T-helper 9 cell (primary cell): ENCODE results near the gene PPIP5K1.
"Not testable (repeated sequence)": the region's sequence is repeated elsewhere in the genome, so short reads cannot be mapped to it uniquely, and the experiment has no call there.

Experiments used
- DNase-seq: peaks from one replicate; pipeline ENCODE4 v3.0.0-alpha.2; 2020
- total RNA-seq, 2 donors: gene quantifications; one replicate each; lab custom pipeline; 2026; lab: John Stamatoyannopoulos, UW

The PPIP5K1 gene
- 8.0 to 8.7 reads per million in 2 donors for total RNA-seq

DNA sequence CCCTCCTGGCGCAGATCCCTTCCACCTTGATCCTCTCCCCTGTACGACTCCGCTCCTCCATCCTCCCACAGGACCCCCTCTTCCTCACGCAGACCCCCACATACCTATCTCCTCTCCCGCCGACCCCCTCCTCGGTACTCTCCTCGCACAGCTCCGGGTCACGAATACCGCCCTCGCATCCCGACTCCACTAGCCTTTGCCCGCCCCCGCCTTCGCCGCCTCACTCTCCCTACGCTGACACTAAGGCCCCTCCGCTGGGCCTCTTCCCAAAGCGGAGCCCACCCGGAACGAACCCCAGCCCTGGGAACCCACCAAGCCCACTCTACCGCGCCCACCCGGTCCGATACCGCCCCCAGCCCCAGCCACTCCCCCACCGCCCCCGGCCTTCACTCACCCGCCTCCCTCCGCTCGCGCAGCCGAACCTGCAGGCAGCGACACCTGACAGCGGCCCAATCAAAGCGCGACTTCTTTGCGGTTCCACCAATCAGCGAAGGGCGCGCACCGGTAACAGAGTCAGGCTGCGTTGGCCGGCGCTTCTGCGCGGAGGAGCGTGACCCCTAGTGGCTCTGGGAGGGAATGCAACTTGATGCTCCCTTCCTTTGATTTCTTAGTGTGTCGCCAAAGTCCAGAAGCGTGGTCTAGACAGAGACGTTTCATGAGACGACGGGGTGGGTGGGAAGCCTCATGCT lies at the start of gene PPIP5K1:
Gene PPIP5K1 (minus strand): TSS at position 431 of the 689 bp plus-strand sequence. CDS start 5,704 bp downstream, outside the sequence.
- not testable (repeated sequence) for DNase-seq

DNA sequence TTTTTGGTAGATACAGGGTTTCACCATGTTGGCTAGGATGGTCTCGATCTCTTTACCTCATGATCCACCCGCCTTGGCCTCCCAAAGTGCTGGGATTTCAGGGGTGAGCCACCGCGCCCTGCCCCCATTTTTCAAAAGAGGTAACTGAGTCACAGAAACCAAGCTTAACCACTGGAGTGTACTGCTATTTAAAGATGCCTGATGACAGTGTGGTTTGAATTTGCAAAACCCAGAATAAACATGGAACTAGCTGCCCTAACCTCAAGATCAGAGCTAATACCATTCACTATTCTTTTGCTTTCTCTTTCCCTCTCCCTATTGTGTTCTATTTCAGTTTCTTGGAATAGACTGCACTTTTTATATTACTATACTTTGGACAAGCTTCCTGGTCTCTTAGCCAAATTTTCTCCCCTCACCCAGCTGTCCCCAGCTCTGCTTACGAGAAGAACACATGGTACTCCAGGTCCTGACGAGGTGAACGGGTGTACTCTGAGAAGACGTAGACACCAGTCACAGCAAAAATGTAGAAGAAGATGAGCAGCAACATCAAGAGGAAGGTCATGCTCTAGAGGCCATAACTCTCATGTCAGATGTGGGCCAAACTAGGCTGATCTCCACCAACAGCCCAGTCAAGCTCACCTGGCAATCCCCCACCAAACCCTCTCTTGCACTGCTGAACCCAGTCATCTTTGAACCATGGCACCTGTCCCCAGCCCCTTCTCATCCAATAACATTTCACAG lies 48.6 kb upstream of the PPIP5K1 start:
- not testable (repeated sequence) for DNase-seq

DNA sequence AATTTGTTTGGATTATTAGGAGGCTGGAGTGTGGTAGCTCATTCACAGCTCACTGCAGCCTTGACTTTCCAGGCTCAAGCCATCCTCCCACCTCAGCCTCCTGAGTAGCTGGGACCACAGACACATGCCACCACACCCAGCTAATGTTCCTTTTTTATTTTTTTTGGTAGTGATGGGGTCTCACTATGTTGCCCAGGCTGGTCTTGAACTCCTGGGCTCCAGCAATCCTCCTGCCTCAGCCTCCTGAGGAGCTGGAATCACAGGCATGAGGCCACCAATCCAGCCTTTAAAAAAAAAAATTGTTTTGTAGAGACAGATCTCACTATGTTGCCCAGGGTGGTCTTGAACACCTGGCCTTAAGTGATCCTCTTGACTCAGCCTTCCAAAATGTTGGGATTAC lies 36.9 kb upstream of the PPIP5K1 start:
- DNase-seq, result not testable (repeated sequence)

DNA sequence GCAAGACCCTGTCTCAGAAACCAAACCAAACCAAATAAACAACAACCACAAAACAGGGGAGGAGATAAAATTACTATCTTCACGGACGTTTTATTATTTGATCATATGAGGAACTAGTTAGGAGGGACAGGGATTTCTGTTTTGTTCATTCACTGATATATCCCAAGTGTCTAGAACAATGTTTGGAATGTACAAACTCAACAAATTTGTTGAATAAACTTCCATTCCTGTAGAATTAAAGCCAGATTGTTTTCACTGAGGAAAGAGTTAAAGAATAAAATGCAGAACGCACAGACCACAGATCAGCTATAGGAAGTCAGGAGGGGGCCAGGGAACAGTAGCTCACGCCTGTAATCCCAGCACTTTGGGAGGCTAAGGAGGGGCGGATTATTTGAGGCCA lies 35.1 kb upstream of the PPIP5K1 start:
- no peak for DNase-seq

DNA sequence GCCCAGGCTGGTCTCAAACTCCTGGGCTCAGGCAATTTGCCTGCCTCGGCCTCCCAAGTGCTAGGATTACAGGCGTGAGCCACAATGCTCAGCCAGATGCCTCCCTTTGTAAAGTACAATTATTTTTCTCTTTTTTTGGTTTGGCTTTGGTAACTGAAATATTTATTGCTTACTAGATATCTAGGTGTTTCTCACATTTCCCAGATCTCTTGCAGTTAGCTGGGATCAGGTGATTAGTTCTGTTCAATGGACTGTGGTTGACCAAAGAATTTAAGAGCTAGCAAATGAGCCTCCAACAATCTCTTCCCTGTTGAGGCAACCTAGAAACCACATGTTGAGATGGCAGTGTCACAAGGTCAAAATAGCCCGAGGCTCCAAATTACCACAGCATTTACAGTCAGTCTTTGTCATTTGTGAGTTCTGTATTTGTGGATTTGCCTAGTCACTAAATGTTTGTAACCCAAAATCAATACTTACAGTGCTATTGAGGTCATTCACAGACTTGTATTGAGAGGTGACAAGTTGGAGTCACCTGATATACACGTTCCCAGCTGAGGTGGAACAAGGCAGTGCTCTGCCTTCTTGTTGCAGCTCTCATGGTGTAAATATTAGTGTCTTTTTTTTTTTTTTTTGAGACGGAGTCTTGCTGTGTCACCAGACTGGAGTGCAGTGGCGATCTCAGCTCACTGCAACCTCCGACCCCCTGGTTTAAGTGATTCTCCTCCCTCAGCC lies 32.2 kb upstream of the PPIP5K1 start:
- DNase-seq, result not testable (repeated sequence)

DNA sequence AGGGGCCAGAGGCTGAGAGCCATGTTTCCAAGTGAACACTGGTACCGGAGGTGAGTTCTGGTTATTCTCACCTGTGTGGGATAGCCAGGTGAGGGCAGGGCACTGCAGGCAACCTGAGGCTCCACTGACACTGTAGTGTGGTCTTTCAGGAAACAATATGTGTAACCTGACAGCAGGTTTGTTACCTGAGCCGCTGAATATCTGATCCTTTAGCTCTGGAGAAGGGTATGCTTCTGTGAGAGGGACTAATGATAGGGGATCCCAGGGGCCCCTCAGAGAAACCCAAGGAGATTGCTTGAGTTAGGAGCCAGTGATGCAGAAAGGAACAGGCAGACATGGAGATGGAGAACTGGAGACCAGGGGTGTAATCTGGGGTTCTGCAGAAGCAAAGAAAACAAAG lies 28.7 kb upstream of the PPIP5K1 start, which contains the start of gene STRC:
Gene STRC (minus strand): TSS at position 101 of the 400 bp plus-strand sequence. CDS start 78 bp downstream, at position 23.
- not testable (repeated sequence) for DNase-seq

DNA sequence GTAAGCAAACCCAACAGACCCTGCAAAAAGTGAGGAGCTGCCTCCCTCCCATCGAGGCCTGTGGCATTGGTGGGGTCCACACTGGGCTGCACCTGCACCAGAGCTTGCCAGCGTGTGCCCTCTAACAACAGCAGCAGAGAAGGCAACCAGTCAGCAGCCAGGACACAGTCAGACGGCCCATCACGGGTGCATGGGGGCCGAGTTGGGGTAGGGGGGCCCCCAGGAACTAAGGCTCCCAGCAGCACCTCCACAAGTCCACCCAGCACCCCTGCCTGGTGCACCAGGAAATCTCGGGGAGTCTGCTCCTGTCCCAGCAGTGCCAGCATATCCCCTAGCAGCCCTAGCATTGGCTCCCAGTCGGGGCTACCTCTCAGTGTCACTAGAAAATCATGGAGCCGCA lies 27.7 kb upstream of the PPIP5K1 start:
- DNase-seq, result not testable (repeated sequence)

DNA sequence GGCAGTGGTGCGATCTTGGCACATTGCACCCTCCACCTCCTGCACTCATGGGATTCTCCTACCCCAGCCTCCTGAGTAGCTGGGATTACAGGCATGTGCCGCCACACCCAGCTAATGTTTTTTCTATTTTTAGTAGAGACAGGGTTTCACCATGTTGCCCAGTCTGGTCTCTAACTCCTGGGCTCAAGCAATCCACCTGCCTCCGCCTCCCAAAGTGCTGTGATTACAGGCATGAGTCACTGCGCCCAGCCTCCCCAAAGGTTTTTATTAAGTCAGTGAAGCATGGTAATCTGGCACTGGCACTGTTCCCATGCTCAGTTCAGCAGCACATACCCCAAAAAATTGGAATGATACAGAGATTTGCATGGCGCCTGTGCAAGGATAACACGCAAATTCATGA lies 12.2 kb upstream of the PPIP5K1 start:
- DNase-seq, result not testable (repeated sequence)

DNA sequence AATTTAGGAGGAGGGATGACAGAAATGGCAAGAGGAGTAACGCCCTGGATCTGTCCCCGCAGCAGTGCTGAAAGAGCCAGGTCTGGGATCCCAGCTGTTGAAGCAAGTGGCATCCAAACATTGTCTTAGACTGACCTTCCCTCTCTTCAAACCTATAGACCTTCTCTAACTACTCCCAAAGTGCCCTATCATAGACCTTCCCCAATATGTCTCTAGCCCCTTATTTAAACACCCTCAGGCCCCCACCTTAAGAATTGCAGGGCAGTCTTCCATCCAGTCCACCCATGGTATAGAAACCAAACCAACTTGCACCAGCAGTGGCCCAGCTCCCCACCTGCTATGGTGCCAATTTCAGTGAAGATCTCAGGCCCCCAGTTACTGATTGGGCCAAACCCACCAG lies 10.2 kb upstream of the PPIP5K1 start:
- not testable (repeated sequence) for DNase-seq

DNA sequence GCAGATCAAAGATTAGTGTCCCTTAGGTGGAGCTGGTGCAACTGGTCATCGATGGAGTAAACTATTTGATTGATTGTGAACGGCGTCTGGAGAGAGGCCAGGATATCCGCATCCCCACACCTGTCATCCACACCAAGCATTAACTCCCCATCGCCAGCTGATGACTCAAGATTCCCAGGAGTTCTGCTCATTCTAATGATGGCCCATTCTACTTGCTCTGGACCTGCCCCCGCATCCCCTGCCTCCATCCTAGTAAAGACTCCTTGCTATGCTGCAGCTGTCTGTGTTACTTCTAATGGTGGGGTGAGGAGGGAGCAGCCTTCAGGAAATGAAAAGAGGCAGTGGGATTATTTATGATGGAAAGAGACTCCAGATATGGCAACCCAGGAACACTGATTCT lies 9.1 kb upstream of the PPIP5K1 start:
- DNase-seq, result not testable (repeated sequence)

DNA sequence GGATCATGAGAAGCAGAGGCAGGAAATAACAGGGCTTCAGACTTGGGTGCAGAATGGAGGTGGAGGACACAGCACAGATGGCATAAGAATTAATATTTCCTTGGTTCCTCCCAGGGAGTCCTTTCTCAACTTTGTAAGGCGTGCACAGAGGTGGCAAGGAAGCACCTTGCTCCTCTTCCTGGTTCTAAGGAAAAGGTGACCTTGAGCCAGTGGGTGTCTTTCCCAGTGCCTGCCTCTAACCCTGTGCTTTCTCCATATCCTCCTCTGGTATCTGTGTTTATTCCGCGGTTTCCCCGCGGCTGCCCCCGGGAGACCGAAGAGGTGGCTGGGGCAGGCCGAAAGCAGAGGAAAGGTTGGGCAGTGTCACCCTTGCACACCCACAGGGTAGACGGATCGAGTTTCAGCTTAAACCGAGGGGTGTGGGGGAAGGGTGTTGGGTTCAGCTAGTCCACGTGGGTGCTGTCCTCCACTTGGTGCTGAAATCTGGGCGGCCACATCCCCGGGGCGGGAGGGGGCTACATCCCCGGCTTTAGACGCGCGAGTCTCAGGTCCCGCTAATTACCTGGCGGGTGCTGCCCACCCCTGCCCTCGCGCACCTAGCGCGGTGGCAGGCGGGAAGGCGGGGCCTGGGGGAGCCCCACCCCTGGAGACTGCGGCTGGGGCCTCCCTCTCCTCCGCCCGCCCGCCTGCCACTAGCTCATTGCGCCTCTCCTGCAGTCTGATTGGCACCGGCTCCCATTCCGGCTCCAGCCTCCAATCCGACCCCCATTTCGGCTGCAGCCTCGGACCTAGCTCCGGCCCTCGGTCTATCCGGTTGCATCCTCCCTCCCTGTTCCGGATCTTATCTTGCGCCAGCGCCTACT lies 3.6 kb upstream of the PPIP5K1 start, which contains the start of gene CKMT1B:
Gene CKMT1B (plus strand): TSS at position 700 of the 863 bp plus-strand sequence. CDS start 192 bp downstream, outside the sequence.
- not testable (repeated sequence) for DNase-seq

DNA sequence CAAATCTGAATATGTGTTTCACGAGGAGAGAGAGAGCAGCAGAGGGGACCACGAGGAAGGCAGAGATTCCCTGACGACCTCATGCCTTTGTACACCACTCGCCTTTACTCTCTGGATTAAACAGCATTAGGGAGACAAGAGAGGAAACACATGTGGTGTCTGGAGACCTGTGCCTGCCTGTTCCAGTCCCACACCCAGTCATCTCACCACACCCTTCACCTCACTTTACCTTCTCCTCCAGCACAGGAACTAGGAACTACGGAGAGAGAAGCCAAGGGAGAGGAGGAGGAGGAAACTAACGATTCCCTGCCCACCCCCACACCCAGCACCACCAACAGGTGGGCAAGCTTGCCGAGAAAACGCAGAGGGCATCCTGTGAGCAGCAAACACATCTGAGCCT lies 2.8 kb upstream of the PPIP5K1 start:
- not testable (repeated sequence) for DNase-seq

DNA sequence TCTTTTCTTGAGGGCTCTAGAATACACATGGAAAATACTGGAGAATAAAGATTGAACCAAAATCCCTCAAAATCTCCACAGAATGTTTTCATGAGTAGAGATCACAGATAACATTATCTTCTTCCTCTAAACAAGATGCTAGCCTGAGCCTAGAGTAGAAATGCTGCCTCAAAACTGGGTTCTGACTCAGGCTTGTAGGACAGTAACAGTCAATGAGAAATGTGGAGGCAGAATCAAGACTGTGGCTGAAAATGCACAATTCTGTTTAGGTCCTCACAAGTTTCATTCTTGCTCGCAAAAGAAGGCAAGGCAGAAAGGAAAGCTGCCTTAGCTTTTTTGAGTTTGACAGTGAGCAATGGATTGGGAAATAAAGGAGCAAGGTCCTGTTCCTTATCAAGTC lies 15.4 kb downstream of the PPIP5K1 start:
- not testable (repeated sequence) for DNase-seq

DNA sequence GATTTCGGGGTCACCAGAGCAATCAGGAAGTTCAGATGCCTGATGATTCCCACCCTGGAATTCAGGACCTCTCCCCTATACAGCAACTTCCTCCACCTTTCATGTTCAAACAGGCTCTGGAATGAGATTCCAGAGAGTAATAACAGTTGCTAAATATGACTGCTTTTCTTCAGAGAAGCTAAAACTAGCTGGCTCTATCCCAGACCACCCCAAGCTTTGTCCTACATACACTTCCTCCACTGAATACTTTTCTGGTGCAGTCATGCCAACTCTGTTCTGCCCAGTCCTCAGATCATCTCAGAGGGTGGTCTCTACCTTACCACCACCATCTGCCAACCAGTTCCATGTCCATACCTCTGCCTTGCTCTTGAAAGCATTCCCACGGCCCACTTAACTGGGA lies 23.4 kb downstream of the PPIP5K1 start:
- not testable (repeated sequence) for DNase-seq

DNA sequence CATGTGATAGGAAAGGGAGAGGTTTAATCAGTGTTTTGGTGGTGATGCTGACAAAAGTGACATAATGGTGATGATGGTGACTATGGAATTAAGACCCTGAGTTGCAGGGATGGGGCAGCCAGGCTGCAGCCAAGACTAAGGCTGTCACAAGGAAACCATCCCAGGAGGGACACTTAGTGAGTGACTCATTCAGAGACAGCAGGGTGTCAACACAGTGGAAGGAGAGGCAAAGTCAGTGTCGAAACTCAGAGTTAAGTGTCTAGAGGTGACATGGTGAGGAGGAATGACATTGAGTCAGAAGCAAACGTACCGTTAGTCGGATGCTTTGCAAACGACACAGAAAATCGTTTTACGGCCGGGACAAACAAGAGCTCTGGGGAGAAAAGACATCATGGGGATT lies 26.2 kb downstream of the PPIP5K1 start:
- DNase-seq, result not testable (repeated sequence)

DNA sequence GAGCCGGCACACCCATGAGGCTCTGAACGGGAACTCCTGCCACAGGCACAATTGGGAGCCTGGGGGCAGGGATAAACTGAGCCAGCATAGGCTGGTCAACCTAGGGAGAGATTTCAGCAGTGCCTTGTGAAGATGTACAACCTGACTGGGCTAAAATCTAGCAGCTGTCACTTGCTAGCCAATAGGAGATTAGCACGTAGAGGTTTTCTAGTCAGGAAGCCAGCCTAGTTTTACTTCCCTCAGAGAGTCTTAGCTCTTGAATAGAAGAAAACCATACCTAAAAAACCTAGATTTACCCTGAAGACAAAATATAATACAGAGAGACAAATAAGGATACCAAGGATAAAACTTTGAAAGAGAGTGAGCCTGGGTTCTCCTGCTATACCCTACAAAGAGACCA lies 27.3 kb downstream of the PPIP5K1 start:
- DNase-seq, result not testable (repeated sequence)

DNA sequence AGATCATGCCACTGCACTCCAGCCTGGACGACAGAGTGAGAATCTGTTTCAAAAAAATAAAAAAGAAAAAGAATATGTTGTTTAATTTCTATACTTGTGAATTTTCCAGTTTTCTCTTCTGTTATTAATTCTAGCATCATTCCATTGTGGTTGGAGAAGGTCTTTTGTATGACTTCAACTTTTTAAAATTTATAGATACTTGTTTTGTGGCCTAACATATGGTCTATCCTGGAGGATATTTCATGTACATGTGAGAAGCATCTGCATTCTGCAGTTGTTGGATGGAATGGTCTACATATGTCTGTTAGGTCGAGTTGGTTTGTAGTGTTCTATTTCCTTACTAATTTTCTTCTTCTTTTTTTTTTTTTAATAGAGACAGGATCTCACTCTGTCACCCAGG lies 37.0 kb downstream of the PPIP5K1 start:
- DNase-seq, result no peak

DNA sequence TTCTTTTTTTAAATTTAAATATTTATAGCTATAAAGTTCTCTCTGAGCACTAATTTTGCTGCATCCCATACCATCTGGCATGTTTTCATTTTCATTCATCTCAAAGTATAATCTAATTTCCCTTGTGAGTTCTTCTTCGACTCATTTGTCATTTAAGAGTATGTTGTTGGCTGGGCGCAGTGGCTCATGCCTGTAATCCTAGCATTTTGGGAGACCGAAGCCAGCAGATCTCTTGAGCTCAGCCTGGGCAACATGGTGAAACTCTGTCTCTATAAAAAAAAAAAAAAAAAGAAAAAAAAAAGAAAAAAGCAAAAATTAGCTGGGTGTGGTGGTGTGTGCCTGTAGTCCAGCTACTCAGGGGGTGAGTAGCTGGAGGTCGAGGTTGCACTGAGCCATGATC lies 37.8 kb downstream of the PPIP5K1 start:
- no peak for DNase-seq

DNA sequence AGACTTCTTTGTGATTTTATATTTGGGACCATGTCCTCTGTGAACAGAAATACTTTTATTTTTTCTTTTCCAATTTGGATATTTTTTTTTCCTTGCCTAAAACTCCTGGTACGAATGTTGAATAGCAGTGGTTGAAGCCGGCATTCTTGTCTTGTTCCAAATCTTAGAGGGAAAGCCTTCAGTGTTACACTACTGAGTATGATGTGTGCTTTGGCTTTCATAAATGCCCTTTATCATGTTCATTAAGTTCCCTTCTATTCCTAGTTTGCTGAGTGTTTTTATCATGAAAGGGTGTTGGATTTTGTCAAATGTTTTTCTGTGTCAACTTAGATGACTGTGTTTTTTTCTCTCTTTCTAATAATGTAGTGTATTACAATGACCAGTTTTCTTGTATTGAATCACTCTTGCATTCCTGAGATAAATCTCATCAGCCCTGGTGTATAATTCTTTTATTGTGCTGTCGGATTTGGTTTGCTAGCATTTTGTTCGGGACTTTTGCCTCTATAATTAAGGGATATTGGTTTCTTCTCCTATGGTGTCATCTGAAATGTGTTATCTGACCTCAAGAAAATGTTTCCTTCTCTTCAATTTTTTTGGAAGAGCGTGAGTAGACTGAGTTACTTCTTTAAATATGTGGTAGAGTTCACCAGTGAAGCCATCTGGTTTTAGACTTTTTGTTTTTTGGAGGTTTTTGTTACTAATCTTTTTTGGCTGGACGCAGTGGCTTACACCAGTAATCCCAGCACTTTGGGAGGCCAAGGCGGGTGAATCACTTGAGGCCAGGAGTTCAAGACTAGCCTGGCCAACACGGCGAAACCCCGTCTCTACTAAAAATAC lies 39.3 kb downstream of the PPIP5K1 start:
- DNase-seq, result no peak

DNA sequence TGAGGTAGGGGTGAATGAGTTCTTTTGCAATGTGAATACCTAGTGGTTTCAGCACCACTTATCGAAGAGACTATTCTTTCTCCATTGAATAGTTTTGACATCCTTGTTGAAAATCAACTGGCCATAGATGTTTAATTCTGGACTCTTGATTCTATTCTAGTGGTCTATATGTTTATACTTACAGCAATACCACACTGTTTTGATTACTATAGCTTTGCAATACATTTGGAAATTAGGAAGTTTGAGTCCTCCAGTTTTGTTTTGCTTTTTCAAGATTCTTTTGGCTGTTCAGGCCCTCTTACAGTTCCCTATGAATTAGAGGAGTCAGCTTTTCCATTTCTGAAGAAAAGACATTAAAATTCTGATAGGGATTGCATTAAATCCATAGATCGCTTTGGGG lies 42.5 kb downstream of the PPIP5K1 start:
- no peak for DNase-seq

DNA sequence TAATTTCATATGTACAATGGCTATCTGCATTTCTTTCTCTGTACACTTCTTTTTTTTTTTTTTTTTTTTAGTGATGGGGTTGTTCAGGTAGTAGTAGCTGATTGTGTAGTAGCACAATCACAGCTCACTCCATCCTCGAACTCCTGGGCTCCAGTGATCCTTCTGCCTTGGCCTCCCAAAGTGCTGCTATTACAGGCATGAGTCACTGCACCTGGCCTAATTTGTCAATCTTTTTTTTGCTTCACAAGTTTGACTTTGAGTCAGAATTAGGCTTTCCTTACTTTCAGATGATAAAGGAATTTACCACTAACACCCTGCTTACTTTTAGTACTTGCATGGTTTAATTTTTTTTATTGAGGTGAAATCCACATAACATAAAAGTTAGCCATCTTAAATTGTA lies 44.6 kb downstream of the PPIP5K1 start:
- DNase-seq, result no peak
